IMR-90 (cell line): ENCODE results near the gene POMGNT1. TPM values are rescaled to one million over a fixed set of nuclear protein-coding genes. Genes with fewer than 3 reads are reported as not detected.

Experiments
- ATAC-seq: fragments of 200-7000 bp; cut with Tn5 transposase; 2 replicates; pipeline ENCODE4 v1.9.1; 2020; ENCODE audit warnings: low read depth, mild to moderate bottlenecking, moderate library complexity
- BruUV-seq: library from RNA; stranded (reverse); fragments of 400-500 nt; replicated peaks from 2 replicates; lab custom pipeline; 2021; lab: Mats Ljungman, UMichigan
- CTCF ChIA-PET: fragments of 300-600 bp; formaldehyde crosslinking; extraction: SDS; loops from one replicate; lab custom pipeline; 2021; ENCODE audit warnings: antibody characterized with exemption; lab: Yijun Ruan, JAX
- POLR2A ChIA-PET: fragments of 300-600 bp; sonication (Branson Sonifier 250); formaldehyde crosslinking; loops from one replicate; lab custom pipeline; 2022; ENCODE audit warnings: antibody characterized with exemption; ENCODE audit not compliant: unreplicated experiment; lab: Charles Lee
- DNase-seq: peaks from one replicate; pipeline ENCODE4 v3.0.0; 2013
- H2AFZ ChIP-seq: replicated peaks from 2 replicates; pipeline ENCODE3; 2013; ENCODE audit warnings: low read length, mild to moderate bottlenecking; ENCODE audit not compliant: poor library complexity
- H2AK5ac ChIP-seq: 2 replicates; pipeline ENCODE4 v1.6.1; 2013; ENCODE audit warnings: low read depth, low read length, inconsistent platforms
- H2AK9ac ChIP-seq: replicated peaks from 2 replicates; pipeline ENCODE3; 2013; ENCODE audit warnings: mild to moderate bottlenecking, low read depth, low read length, moderate library complexity; ENCODE audit not compliant: poor library complexity
- H2BK120ac ChIP-seq: 2 replicates; pipeline ENCODE4 v1.6.1; 2013; ENCODE audit warnings: low read depth, low read length, inconsistent platforms
- H2BK15ac ChIP-seq: 3 replicates; pipeline ENCODE4 v1.6.1; 2013; ENCODE audit warnings: low read depth, low read length, inconsistent platforms
- H2BK20ac ChIP-seq: 2 replicates; pipeline ENCODE4 v1.6.1; 2013; ENCODE audit warnings: low read depth, mild to moderate bottlenecking, inconsistent platforms, low read length, moderate library complexity
- H2BK5ac ChIP-seq: 2 replicates; pipeline ENCODE4 v1.6.1; 2013; ENCODE audit warnings: mild to moderate bottlenecking, low read depth, low read length, inconsistent platforms; ENCODE audit not compliant: poor library complexity, severe bottlenecking
- H3K14ac ChIP-seq: replicated peaks from 2 replicates; pipeline ENCODE4 v1.6.1; 2013; ENCODE audit warnings: low read depth, low read length, inconsistent platforms
- H3K18ac ChIP-seq: 2 replicates; pipeline ENCODE4 v1.6.1; 2013; ENCODE audit warnings: low read depth, low read length, control low read depth
- H3K23ac ChIP-seq: 2 replicates; pipeline ENCODE4 v1.6.1; 2013; ENCODE audit warnings: low read depth, low read length, inconsistent platforms
- H3K27ac ChIP-seq: 2 replicates; pipeline ENCODE4 v1.5.1; 2013; ENCODE audit warnings: mild to moderate bottlenecking, control low read depth, low read length; ENCODE audit not compliant: insufficient read depth
- H3K27me3 ChIP-seq: 2 replicates; pipeline ENCODE4 v1.6.1; 2013; ENCODE audit warnings: low read length; ENCODE audit not compliant: control insufficient read depth, insufficient read depth
- H3K36me3 ChIP-seq: 2 replicates; pipeline ENCODE4 v1.6.1; 2013; ENCODE audit warnings: low read length, mixed read lengths; ENCODE audit not compliant: control insufficient read depth, insufficient read depth
- H3K4ac ChIP-seq: 2 replicates; pipeline ENCODE4 v1.6.1; 2013; ENCODE audit warnings: low read depth, low read length, inconsistent platforms
- H3K4me1 ChIP-seq: 2 replicates; pipeline ENCODE4 v1.6.1; 2013; ENCODE audit warnings: low read length, mixed read lengths; ENCODE audit not compliant: control insufficient read depth, insufficient read depth
- H3K4me2 ChIP-seq: 2 replicates; pipeline ENCODE4 v1.6.1; 2013; ENCODE audit warnings: low read depth, mild to moderate bottlenecking, control low read depth, low read length, moderate library complexity
- H3K4me3 ChIP-seq: 2 replicates; pipeline ENCODE4 v1.5.1; 2013; ENCODE audit warnings: low read depth, mild to moderate bottlenecking, control low read depth, low read length, moderate library complexity; ENCODE audit not compliant: insufficient read depth
- H3K56ac ChIP-seq: 2 replicates; pipeline ENCODE4 v1.6.1; 2013; ENCODE audit warnings: low read length, inconsistent platforms; ENCODE audit not compliant: insufficient read depth; ENCODE audit errors: extremely low read depth
- H3K79me1 ChIP-seq, 2 experiments: 2 replicates each; pipeline ENCODE4 v1.6.1; 2013; ENCODE audit warnings: low read length in 2 of 2, inconsistent platforms in 1 of 2, low read depth in 1 of 2
- H3K9ac ChIP-seq: 2 replicates; pipeline ENCODE4 v1.6.1; 2013; ENCODE audit warnings: low read depth, low read length, control low read depth
- H3K9me1 ChIP-seq: 2 replicates; pipeline ENCODE4 v1.6.1; 2013; ENCODE audit warnings: low read length, inconsistent platforms; ENCODE audit not compliant: insufficient read depth
- H3K9me3 ChIP-seq: 2 replicates; pipeline ENCODE4 v1.6.1; 2013; ENCODE audit warnings: low read length; ENCODE audit not compliant: control insufficient read depth, insufficient read depth
- H4K20me1 ChIP-seq: 2 replicates; pipeline ENCODE4 v1.6.1; 2013; ENCODE audit warnings: low read length, inconsistent platforms; ENCODE audit not compliant: insufficient read depth
- H4K5ac ChIP-seq: 2 replicates; pipeline ENCODE4 v1.6.1; 2013; ENCODE audit warnings: mild to moderate bottlenecking, low read depth, low read length, control low read depth
- H4K8ac ChIP-seq, 2 experiments: 2 replicates each; pipeline ENCODE4 v1.6.1; 2013; ENCODE audit warnings: low read depth in 2 of 2, low read length in 2 of 2, control low read depth in 1 of 2, inconsistent platforms in 1 of 2
- H4K91ac ChIP-seq: 2 replicates; pipeline ENCODE4 v1.6.1; 2013; ENCODE audit warnings: low read depth, low read length, inconsistent platforms; ENCODE audit not compliant: insufficient read depth
- BHLHE40 ChIP-seq: fragments of 150-350 bp; IDR thresholded peaks from 2 replicates; pipeline ENCODE4 v1.6.1; 2016; ENCODE audit warnings: mild to moderate bottlenecking, low read depth, low read length
- CEBPB ChIP-seq: IDR thresholded peaks from 2 replicates; pipeline ENCODE4 v1.6.1; 2012; ENCODE audit warnings: low read depth, low read length, improper control_type of control experiment
- CHD1 ChIP-seq: IDR thresholded peaks from 2 replicates; pipeline ENCODE4 v1.6.1; 2012; ENCODE audit warnings: low read depth, low read length, improper control_type of control experiment
- ELK1 ChIP-seq: fragments of 150-350 bp; IDR thresholded peaks from 2 replicates; pipeline ENCODE4 v1.6.1; 2016; ENCODE audit warnings: low read depth, mild to moderate bottlenecking, low read length, moderate library complexity, borderline replicate concordance
- MAFK ChIP-seq: IDR thresholded peaks from 2 replicates; pipeline ENCODE4 v1.6.1; 2012; ENCODE audit warnings: low read depth, low read length, improper control_type of control experiment
- MAZ ChIP-seq: IDR thresholded peaks from 2 replicates; pipeline ENCODE4 v1.6.1; 2012; ENCODE audit warnings: low read depth, mild to moderate bottlenecking, low read length, improper control_type of control experiment, moderate library complexity, borderline replicate concordance
- POLR2A ChIP-seq: IDR thresholded peaks from 2 replicates; pipeline ENCODE4 v1.6.1; 2012; ENCODE audit warnings: mild to moderate bottlenecking, low read depth, low read length
- RCOR1 ChIP-seq: IDR thresholded peaks from 2 replicates; pipeline ENCODE4 v1.6.1; 2012; ENCODE audit warnings: mild to moderate bottlenecking, low read length, improper control_type of control experiment; ENCODE audit not compliant: insufficient replicate concordance
- RFX5 ChIP-seq: IDR thresholded peaks from 2 replicates; pipeline ENCODE4 v1.8.0; 2012; ENCODE audit warnings: low read depth, mild to moderate bottlenecking, low read length, moderate library complexity
- WGBS, 2 experiments: methylation state at CpG; one replicate each; pipeline versions ENCODE4 v1.1.5 to v1.1.7; 2013; ENCODE audit warnings: missing lambda C conversion rate in 2 of 2; ENCODE audit not compliant: insufficient read length in 1 of 2; ENCODE audit errors: extremely low coverage in 2 of 2; 5-methylcytosine and 5-hydroxymethylcytosine counted together
- dilution Hi-C: fragments of 300-500 bp; cut with HindIII; formaldehyde crosslinking; loops from one replicate; pipeline ENCODE4 v1.14.3; 2018; ENCODE audit warnings: low sequenced_read_pairs; ENCODE audit not compliant: unreplicated experiment
- in situ Hi-C: fragments of 300-500 bp; cut with MboI; formaldehyde crosslinking; loops from 3 replicates; pipeline ENCODE4 v1.14.3; 2019; ENCODE audit warnings: low sequenced_read_pairs, inconsistent platforms, mixed read lengths
- intact Hi-C: fragments of 100-400 bp; cut with micrococcal nuclease; formaldehyde crosslinking; loops from 2 replicates; pipeline ENCODE4 v1.10.0; 2022
- polyA plus RNA-seq, 3 experiments: library from polyadenylated mRNA; depleted of rRNA; stranded (reverse); fragments of >200 nt; gene quantifications; 2 replicates each; pipeline ENCODE4 v1.2.3, GENCODE V29; 2012; ENCODE audit warnings: low replicate concordance in 1 of 3
- total RNA-seq: library from RNA; depleted of rRNA; stranded (reverse); fragments of >200 nt; gene quantifications from 2 replicates; pipeline ENCODE4 v1.2.3, GENCODE V29; 2012
- TF ChIP-seq, protein P1 (sequence below): fragments of 150-350 bp; IDR thresholded peaks from 2 replicates; pipeline ENCODE4 v1.6.1; 2017; ENCODE audit warnings: mild to moderate bottlenecking, antibody characterized with exemption, low read length, low read depth

The POMGNT1 gene
- total and polyA plus RNA-seq, 2 of the 4 experiments (the other 2 are of a cell fraction), result 54.8 to 65.3 TPM

DNA sequence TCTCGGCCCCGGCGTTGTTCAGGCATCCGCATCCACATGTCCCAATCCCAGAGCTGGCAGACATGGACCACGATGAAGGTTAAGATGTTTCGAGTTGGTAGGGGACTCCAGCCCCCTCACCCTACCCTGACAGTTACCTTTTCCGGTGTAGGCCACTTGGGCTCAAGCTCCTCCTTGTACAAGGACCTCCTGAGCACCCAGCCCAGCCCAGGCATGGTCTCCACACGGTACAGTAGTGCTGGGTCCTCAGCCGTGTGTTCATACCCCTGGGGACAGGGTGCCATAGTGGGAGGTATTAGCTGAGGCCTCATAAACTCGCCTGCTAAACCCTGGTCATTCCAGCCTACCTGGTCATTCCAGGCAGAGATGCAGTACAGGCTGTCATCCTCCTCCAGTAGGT, 6.1 kb downstream of the POMGNT1 start:
- Histone ChIP-seq H3K14ac (peak overlapping the region; percentile 20; the same call in 1 of the 2 replicates), H4K8ac (peak overlapping the region in 1 of 2 experiments; percentile 9; a peak in 1 of 4 replicates), H3K9me3 (no peaks in the 10 kb centered on the region), H2BK120ac (peak overlapping the region; percentile 9; the same call in 1 of the 2 replicates), H3K18ac (no peak overlapping the region), H2BK5ac (no peak overlapping the region), H3K27ac (no peak overlapping the region), H4K91ac (no peak overlapping the region), H4K20me1 (peaks cover 3% of the 10 kb centered on the region; the same call in 1 of the 2 replicates), H3K27me3 (no peaks in the 10 kb centered on the region), H2BK20ac (no peak overlapping the region), H3K79me1 (peaks cover 2 to 37% of the 10 kb centered on the region in 2 experiments), H3K4me3 (no peak overlapping the region), H2BK15ac (0 out of 3 replicates have a peak overlapping the region, but pooled peaks have one; percentile 48), H3K4ac (peak overlapping the region; percentile 48), H4K5ac (no peak overlapping the region), H2AK5ac (peak overlapping the region; percentile 98; the same call in 1 of the 2 replicates), H3K23ac (no peak overlapping the region), H3K4me1 (peaks cover 9% of the 10 kb centered on the region), H3K36me3 (peaks cover 53% of the 10 kb centered on the region), H2AFZ (no peak overlapping the region), H3K9ac (no peak overlapping the region), H3K56ac (no peak overlapping the region), H3K9me1 (peaks cover 26% of the 10 kb centered on the region), H3K4me2 (no peak overlapping the region), H2AK9ac (peak overlapping the region; percentile 23)
- DNase-seq, result no peak
- no peak for ATAC-seq
- CTCF ChIA-PET, result no interaction called here
- TF ChIP-seq MAFK, result no peak
- TF ChIP-seq RCOR1, result no peak
- TF ChIP-seq, protein P1, sequence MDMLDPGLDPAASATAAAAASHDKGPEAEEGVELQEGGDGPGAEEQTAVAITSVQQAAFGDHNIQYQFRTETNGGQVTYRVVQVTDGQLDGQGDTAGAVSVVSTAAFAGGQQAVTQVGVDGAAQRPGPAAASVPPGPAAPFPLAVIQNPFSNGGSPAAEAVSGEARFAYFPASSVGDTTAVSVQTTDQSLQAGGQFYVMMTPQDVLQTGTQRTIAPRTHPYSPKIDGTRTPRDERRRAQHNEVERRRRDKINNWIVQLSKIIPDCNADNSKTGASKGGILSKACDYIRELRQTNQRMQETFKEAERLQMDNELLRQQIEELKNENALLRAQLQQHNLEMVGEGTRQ, result no peak
- no peak for TF ChIP-seq CHD1
- TF ChIP-seq CEBPB, result no peak
- no peak for TF ChIP-seq POLR2A
- no peak for TF ChIP-seq ELK1
- no peak for TF ChIP-seq MAZ
- TF ChIP-seq RFX5, result no peak
- no peak for TF ChIP-seq BHLHE40
- in situ Hi-C loops, result no loop called here
- no TSS peak for BruUV-seq
- WGBS, 2 experiments, result no CpG with 5 or more reads among the region's 10 CpGs
- POLR2A ChIA-PET, result no interaction called here
- dilution Hi-C loops, result loop anchor here (25.0 kb wide), 1 partner anchor 155 kb away; no protein-coding TSS in a partner anchor
- intact Hi-C loops, result no loop called here
